Coronary artery (tissue), 2 donors: ENCODE data around the gene STX19.

ENCODE experiments used
- DNase-seq: peaks from one replicate; pipeline ENCODE4 v3.0.0-alpha.2; 2017; ENCODE audit warnings: low spot score
- H3K27ac ChIP-seq, 2 donors: fragments of 200-600 bp; sonication (generic); one replicate each; pipeline ENCODE4 v1.5.1; 2016 to 2019
- H3K4me3 ChIP-seq: fragments of 200-600 bp; sonication (generic); 2 replicates; pipeline ENCODE4 v1.5.1; 2016; ENCODE audit warnings: mild to moderate bottlenecking, moderate library complexity
- TF ChIP-seq, protein P1 (sequence below): fragments of 200-600 bp; sonication (generic); IDR thresholded peaks from one replicate; pipeline ENCODE4 v1.5.1; 2019; ENCODE audit warnings: antibody characterized with exemption

The STX19 gene

DNA sequence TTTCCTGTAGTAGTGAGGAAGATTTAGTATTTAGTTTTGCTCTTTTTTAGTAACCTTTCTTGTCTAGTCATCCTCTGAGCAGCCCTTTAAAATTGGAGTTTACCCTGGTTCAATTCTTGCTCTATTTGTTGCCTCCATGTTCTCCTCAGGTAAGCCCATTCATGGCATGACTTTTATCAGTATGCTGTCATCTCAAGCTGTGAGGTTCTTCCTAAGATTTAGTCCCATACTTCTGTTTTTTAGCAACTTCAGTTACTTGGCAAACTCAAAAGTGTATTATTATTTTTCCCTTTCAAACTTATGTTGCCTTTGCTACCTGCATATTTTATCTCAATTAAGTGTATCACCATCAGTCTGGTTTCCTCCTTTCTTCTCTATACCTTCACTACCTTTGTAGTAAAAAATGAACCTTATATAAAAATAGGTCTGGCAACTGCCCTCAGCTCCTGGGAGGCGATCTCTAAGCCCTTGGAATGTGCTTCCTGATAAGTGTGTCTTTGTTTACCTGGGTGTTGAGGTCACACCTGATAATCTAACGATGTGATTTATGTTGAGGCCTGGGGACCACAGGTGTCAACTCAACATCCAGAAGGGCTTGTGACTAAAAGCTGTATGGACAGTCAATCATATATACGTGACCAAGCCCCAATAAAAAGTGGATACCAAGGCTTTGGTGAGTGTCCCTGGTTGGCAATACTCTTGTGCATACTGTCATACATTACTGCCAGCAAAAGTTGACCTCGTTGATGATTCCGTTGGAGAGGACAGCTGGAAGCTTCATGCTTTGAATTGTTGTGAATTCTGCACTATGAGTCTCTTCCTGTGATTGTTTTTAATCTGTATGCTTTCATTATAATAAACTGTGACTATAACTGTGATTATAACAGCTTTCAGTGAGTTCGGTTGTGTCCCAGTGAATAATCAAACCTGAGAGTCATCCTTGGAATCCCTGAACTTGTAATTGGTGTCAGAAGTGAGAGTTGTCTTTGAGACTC lies 38.4 kb upstream of the STX19 start:
- Histone ChIP-seq H3K27ac (no peak overlapping the region), H3K4me3 (no peak overlapping the region)
- DNase-seq, result no peak
- TF ChIP-seq, protein P1, sequence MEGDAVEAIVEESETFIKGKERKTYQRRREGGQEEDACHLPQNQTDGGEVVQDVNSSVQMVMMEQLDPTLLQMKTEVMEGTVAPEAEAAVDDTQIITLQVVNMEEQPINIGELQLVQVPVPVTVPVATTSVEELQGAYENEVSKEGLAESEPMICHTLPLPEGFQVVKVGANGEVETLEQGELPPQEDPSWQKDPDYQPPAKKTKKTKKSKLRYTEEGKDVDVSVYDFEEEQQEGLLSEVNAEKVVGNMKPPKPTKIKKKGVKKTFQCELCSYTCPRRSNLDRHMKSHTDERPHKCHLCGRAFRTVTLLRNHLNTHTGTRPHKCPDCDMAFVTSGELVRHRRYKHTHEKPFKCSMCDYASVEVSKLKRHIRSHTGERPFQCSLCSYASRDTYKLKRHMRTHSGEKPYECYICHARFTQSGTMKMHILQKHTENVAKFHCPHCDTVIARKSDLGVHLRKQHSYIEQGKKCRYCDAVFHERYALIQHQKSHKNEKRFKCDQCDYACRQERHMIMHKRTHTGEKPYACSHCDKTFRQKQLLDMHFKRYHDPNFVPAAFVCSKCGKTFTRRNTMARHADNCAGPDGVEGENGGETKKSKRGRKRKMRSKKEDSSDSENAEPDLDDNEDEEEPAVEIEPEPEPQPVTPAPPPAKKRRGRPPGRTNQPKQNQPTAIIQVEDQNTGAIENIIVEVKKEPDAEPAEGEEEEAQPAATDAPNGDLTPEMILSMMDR, result no peak

GRCh38 chr3:94065819-94066480 lies 37.6 kb upstream of the STX19 start:
- Histone ChIP-seq H3K27ac (no peak overlapping the region), H3K4me3 (no peak overlapping the region)
- TF ChIP-seq, protein P1, result no peak
- DNase-seq, result no peak

GRCh38 chr3:94065122-94065521 lies 36.7 kb upstream of the STX19 start:
- H3K27ac ChIP-seq, result no peak overlapping the region
- TF ChIP-seq, protein P1, result no peak
- no peak for DNase-seq
- no peak overlapping the region for H3K4me3 ChIP-seq

DNA sequence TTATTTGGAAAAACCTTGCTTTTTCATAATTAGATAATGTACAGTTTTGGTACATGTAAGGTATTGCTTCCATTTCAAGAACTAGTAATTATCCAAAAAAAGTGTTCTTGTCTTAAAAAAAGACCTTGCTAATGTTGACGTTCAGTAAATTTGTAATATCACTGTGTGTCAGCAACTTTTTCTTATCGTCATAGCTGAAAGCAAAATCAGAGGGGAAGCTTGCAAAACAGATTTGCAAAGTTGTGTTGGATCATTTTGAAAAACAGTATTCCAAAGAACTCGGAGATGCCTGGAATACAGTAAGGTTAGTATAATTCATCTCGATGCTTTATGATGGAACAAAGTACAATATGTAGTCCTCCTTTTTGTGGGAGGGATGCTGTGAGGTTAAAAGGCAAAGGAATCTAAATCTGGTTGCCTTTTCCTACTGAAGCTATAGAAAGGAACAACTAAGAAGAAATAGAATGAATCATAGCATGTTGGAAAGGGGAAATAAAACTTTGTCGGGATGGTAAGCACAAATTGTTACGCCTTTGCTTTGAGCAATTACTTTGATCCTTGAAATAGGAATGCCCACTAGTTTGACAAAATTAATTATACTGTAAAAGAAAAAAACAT lies 36.0 kb upstream of the STX19 start:
- peak overlapping the region; percentile 78 for H3K4me3 ChIP-seq
- no peak for DNase-seq
- peak overlapping the region in 1 of 2 donors; percentile 93 for H3K27ac ChIP-seq
- TF ChIP-seq, protein P1, result no peak

- TF ChIP-seq, protein P1, result no peak
- no peak for DNase-seq
These were observed 35.2 kb upstream of the STX19 start for GRCh38 chr3:94063496-94064119.

DNA sequence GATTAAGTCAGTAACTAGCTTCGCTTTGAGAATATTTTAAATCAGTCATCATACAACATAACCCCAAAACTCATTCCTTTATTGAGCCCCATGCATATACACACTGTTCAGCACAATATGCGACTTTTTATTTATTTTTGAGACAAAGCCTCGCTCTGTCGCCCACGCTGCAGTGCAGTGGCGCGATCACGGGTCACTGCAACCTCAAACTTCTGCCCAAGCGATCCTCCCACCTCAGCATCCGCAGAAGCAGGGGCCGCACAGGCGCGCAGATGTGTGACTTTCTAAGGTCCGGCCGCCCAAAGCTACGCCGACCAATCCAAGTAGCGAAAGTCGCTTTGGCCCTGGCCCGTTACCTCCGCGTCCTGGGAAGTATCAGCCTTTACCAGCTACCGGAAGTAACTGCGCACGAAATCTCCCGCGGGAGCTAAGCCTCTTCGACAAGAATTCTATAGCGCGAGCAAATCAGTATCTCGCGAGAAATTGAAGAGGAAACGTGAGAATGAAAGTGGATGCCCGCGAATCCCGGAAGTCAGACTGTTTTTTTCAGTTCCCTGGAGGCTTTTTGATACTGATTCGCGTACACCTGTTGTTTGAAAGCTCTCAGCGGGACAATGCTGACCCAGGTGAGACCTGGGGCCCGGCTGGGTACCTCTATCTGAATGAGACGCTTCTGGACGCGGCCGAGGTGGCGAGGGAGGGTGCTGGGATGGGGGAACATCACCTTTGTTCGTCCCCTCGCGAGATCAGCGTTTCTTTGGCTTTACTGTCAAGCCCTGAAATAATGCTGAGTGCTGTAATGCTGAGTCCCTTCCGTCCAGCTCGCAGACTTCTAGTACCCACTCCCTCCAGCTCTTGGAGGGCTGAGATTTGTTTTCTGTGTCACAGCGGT lies 34.4 kb upstream of the STX19 start, which contains the start of the genes DHFR2 and NSUN3:
Gene DHFR2 (minus strand): TSS at position 404 of the 892 bp plus-strand sequence. CDS start 1,405 bp downstream, outside the sequence.
Gene NSUN3 (plus strand): TSS at position 549 of the 892 bp plus-strand sequence. CDS start 66 bp downstream, at position 615.
- peak within 1 kb of the TSS; percentile 78 for H3K4me3 ChIP-seq
- peak within 1 kb of the TSS; percentile 93 to 96 for H3K27ac ChIP-seq
- TF ChIP-seq, protein P1, result no peak
- peak; percentile 94 for DNase-seq

More at GRCh38 chr3:94063496-94064119, 35.2 kb upstream of the STX19 start:
- Histone ChIP-seq H3K4me3 (peak overlapping the region; percentile 78), H3K27ac (peak overlapping the region; percentile 93 to 96)
